GM18505 (cell line): Measurements from ENCODE around the gene NSD1.
"Not testable (repeated sequence)": the region's sequence is repeated elsewhere in the genome, so short reads cannot be mapped to it uniquely, and the experiment has no call there.

Experiments
- ATAC-seq: cut with Tn5 transposase; IDR thresholded peaks from one replicate; pipeline ENCODE4 v1.9.1; 2021; ENCODE audit not compliant: unreplicated experiment
- POLR2A ChIP-seq: IDR thresholded peaks from 4 replicates; pipeline ENCODE4 v1.6.1; 2011; ENCODE audit warnings: borderline replicate concordance; ENCODE audit not compliant: insufficient read depth, insufficient read length; ENCODE audit errors: extremely low read depth

Gene NSD1

DNA sequence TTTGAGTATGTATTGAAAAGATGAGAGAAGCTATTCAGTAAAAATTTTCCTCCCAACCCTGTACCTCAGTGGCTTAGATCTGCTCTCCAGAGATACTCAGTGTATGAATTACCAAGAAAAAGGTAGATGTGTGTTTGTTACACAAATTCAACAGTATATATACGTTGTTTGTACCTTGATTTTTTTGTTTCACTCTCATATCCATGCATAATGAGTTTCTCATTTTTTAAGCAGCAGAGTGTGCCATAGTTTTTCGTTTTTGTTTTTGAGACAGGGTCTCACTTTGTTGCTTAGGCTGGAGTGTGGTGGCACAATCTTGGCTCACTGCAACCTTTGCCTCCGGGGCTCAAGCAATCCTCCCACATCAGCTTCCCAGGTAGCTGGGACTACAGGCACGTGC, 92.2 kb downstream of the NSD1 start:
- TF ChIP-seq POLR2A: no peak
- no peak for ATAC-seq

DNA sequence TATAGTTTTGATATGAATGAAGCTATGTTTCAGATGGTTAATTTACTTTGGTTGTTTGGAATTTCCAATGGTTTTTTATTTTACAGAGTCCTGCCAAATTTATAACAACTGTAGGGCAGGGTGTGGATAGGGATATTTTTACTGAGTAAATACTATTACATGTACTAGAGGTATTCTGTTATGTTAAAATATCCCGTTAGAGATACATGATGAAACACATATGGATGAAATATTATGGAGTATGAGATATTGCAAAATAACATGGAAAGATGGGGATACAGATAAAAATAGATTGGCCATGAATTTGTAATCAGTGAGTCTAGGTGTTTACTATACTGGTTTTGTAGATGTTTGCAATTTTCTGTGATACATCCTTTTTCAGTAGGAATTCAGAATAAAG, 93.3 kb downstream of the NSD1 start:
- ATAC-seq: no peak
- no peak for TF ChIP-seq POLR2A

DNA sequence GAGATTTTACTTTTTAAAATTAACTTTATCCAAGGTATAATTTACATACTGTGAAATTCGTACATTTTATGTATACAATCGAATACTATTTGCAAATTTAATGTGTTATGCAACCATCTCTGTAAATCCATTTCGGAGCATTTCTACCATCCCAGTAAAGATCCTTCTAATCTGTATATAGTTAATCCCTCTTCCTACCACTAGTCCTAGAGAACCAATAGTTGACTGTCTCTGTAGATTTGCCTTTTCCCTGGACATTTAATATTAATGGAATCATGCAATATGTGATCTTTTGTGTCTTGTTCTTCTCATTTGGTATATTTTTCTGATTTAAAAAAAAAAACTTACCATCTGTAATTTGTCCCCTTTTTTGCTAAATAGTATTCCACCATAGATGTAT, 95.2 kb downstream of the NSD1 start:
- no peak for TF ChIP-seq POLR2A
- ATAC-seq: no peak

DNA sequence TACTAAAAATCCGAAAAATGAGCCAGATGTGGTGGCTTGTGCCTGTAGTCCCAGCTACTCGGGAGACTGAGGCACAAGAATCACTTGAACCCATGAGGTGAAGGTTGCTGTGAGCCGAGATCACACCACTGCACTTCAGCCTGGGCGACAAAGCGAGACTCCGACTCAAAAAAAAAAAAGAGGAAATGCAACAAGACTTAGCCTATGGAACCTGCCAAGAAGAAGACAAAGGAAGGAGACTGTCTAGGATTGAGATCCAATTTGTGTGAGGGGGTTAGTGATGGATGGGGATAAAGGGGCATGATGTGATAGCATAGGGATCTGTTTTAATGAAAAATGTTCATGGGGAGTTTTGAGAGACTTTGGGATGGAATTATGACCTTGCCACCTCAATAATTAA, 97.1 kb downstream of the NSD1 start:
- TF ChIP-seq POLR2A: no peak
- ATAC-seq: no peak

DNA sequence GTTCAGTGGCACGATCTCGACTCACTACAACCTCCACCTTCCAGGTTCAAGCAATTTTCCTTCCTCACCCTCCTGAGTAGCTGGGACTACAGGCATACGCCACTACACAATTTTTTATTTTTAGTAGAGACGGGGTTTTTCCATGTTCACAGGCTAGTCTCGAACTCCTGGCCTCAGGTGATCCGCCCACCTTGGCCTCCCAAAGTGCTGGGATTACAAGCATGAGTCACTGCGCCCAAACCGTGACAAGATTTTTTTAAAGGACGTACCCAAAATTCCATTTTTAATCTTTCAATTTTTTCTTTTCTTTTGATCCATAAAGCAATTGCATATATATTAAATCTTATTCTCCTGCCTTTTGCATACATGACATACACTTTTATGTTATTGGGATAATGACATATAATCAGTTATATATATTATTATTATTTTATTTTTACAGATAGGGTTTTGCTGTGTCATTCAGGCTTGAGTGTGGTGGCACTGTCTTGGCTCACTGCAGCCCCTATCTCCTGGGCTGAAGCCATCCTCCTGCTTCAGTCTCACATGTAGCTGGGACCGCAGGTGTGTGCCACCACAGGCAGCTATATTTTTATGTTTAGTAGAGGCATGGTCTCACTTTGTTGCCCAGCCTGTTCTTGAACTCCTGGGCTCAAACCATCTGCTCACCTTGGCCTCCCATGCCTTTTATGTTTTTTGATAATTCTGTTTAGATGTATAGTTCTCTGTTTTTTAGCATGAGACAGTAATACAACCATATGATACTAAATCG, 98.1 kb downstream of the NSD1 start:
- no peak for ATAC-seq
- TF ChIP-seq POLR2A: no peak

DNA sequence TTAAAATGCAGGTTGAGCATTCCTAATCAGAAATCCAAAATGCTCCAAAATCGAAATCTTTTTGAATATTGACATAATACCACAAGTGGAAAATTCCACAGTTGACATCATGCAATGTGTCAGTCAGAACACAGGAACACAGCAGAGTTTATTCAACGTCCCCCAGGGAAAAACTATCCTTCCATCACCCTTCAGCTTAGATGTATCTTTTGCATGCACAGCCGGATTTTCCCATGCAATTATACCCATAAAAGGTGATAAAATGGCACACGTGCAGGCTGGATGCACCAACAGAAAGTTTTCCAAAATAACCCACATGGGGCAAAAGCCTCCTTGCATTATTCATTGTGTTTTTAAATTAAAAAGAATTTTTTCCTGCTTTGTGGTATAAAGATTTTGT, 98.8 kb downstream of the NSD1 start:
- ATAC-seq: no peak
- no peak for TF ChIP-seq POLR2A

DNA sequence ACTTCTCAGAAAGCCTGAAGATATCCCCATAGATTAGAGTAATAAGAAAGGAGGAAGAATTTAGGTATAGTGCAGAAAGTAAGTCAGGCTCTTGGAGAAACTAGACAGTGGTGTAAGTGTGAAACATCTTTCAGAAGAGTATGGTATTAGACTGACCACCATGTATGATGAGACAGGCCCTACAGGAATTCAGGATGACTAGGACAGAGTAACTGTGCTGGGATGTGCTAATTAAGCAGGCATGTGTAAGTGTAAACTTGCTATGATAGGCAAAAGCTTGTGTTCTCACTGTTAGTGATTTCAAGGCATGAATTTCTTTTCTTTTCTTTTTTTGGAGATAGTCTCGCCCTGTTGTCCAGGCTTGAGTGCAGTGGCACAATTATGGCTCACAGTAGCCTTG, 99.2 kb downstream of the NSD1 start:
- TF ChIP-seq POLR2A: no peak
- no peak for ATAC-seq

DNA sequence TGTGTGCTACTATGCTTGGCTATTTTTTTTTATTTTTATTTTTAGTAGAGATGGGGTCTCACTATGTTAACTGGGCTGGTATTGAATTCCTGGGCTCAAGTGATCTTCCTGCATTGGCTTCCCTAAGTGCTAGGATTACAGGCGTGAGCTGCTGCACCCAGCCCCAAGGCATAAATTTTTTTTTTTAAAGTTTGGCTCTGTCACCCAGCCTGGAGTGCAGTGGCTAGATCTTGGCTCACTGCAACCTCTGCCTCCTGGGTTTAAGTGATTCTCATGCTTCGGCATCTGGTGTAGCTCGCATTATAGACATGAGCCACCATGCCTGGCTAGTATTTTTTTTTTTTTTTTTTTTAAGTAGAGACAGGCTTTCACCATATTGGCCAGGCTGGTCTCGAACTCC, 99.6 kb downstream of the NSD1 start:
- ATAC-seq: no peak
- TF ChIP-seq POLR2A: no peak

DNA sequence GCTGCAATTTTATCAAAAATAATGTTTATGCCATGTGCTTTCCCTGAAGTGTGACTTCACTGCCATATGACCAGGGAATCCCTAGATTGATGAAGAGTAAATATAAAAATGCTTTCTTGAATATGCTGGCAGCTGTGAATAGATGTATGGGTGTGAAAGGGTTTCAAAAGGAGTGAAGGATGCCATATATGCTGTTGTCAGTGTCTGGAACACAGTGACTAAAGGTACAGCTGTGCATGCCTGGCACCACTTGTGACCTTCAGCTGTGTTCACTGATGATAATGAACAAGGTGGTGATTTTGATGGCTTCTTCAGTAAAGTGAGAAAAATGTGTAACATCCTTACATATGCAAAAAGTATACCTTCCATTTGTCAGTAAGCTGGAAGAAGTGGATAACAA, 100.2 kb downstream of the NSD1 start:
- ATAC-seq: no peak
- no peak for TF ChIP-seq POLR2A

DNA sequence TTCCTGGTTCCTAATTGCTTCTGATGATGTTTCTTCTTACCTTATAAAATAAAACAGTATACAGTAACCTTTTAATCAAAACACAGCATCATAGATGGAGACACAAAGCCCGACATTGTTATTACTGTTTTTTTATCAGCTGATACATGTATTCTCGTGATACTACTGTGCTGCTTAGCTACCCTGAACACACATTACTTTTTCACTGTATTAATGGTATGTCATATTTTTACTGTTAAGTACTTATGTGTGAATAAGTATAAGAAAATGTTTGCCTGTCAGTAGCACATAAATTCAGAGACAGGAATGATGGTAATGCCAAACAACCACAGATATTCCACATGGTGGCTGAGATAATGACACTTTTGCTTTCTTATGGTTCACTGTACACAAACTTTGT, 101.3 kb downstream of the NSD1 start:
- TF ChIP-seq POLR2A: no peak
- ATAC-seq: no peak

DNA sequence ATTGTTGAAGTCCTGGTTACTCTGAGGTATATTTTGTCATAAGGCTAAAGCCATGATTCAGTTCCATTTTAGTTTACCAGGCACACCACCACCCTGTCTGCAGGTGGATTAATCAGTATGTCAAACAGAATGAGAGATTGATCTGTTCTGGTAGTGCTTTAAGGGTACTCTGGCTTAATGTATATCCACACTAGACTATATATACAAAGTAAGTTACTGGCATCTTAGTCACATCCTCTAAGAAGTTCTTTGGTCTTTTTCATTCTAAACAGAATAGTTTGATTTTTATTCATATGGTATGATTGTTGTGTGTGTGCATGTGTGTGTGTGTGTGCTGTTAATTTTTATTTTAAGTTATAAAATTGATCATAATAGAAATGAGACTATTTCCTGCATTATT, 108.2 kb downstream of the NSD1 start:
- ATAC-seq: no peak
- no peak for TF ChIP-seq POLR2A

DNA sequence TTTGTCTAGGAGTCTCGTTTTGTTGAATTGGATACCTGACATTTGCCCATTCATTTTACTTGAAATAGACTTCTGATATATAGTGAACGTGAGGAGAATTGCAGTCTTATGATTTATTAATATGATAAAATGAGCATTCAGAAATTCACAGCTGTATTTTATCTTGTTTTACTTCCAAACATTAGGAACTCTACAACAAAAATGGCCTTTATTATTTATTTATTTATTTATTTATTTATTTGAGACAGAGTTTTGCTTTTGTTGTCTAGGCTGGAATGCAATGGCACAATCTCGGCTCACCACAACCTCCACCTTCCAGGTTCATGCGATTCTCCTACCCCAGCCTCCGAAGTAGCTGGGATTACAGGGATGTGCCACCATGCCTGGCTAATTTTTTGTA, 108.7 kb downstream of the NSD1 start:
- no peak for TF ChIP-seq POLR2A
- ATAC-seq: no peak

DNA sequence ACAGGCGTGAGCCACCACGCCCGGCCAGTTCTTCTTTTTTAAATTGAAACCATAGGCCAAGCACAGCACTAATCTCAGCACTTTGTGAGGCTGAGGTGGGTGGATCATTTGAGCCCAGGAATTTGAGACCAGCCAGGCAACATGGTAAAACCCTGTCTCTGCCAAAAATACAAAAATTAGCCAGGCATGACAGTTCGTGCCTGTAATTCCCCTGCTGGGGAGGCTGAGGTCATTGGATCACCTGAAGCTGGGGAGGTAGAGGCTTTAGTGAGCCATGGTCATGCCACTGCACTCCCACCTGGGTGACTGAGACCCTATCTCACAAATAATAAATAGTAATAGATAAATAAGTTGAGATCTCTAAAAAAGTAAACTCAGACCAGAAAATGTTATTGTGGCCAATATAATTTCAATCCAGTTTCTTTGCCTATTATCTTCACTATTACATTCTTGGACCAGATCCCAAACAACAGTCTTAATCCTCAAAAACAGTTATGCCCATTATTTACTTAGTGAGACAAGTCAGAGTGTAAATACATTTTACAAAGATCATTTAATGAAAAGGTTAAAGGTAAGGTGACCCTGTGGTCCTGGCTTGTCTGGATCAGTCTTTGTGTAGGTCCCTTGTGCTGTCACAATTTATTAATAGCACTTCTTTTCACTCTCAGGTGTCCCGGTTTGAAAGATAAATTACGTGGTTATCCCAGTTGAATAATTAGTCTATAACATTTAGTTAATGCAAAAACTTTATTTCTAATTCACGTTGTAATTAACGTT, 116.4 kb downstream of the NSD1 start:
- no peak for ATAC-seq
- no peak for TF ChIP-seq POLR2A

DNA sequence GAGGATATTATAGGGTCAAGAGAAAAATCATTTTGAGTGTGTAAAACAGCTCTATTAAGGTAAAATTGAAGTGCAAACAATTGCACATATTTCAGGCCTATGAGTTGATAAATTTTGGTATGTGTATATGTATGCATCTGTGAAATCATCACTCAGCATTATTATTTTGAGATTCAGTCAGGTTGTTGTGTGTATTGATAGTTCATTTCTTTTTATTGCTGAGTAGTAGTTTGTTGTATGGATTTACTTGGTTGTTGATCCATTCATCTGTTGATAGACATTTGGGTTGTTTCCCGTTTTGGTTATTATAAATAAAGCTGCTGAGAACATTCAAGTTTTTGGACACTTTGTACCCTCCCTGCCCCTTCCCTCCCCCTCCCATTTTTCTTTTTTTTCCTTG, 119.7 kb downstream of the NSD1 start:
- no peak for TF ChIP-seq POLR2A
- no peak for ATAC-seq

DNA sequence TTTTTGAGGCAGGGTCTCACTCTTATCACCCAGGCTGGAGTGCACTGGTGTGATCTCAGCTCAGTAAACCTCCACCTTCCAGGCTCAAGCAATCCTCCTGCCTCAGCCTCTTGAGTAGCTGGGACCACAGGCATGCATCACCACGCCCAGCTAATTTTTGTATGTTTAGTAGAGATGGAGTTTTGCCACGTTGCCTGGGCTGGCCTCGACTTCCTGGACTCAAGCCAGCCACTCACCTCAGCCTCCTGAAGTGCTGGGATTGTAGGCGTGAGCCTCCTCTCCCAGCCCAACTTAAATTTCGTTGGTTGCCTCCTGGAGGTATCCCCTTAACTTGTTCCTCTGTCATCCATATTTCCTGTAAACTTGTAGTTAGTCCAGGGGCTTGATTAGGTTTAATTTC, 122.7 kb downstream of the NSD1 start:
- no peak for TF ChIP-seq POLR2A
- no peak for ATAC-seq

DNA sequence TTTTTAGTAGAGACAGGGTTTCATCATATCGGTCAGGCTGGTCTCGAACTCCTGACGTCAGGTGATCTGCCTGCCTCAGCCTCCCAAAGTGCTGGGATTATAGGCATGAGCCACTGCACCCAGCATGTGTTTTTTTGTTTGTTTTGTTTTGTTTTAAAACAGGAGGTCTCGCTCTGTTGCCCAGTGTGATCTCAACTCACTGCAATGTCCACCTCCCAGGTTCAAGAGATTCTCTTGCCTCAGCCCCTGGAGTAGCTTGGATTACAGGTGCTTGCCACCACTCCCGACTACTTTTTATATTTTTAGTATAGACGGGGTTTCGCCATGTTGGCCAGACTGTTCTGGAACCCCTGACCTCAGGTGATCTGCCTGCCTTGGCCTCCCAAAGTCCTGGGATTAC, 125.1 kb downstream of the NSD1 start:
- not testable (repeated sequence) for ATAC-seq
